GM21526 (cell line): ENCODE results near the gene HDAC4.

Experiments used
- ATAC-seq: cut with Tn5 transposase; IDR thresholded peaks from one replicate; pipeline ENCODE4 v1.9.1; 2021; ENCODE audit warnings: moderate library complexity; ENCODE audit not compliant: unreplicated experiment, low FRiP score

The HDAC4 gene

GRCh38 chr2:239119346-239120126 is 281.3 kb downstream of the HDAC4 start:
- ATAC-seq = no peak

- ATAC-seq = no peak
Observed at GRCh38 chr2:239118675-239119211, 282.1 kb downstream of the HDAC4 start.

GRCh38 chr2:239118264-239118663 is 282.6 kb downstream of the HDAC4 start:
- no peak for ATAC-seq

GRCh38 chr2:239117831-239118230 is 283.0 kb downstream of the HDAC4 start:
- ATAC-seq = no peak

- no peak for ATAC-seq
Observed at GRCh38 chr2:239116456-239117246, 284.2 kb downstream of the HDAC4 start.

- ATAC-seq = no peak
Observed at GRCh38 chr2:239115616-239116015, 285.2 kb downstream of the HDAC4 start.

- ATAC-seq = no peak
Observed at GRCh38 chr2:239114616-239115265, 286.1 kb downstream of the HDAC4 start.

GRCh38 chr2:239114119-239114581 is 286.7 kb downstream of the HDAC4 start:
- ATAC-seq = no peak

- no peak for ATAC-seq
Observed at GRCh38 chr2:239113615-239114014, 287.2 kb downstream of the HDAC4 start.

GRCh38 chr2:239113171-239113570 is 287.6 kb downstream of the HDAC4 start:
- ATAC-seq = no peak

- no peak for ATAC-seq
Observed at GRCh38 chr2:239112127-239112774, 288.6 kb downstream of the HDAC4 start.

- ATAC-seq = no peak
Observed at GRCh38 chr2:239111401-239112100, 289.3 kb downstream of the HDAC4 start.

GRCh38 chr2:239110595-239111048 is 290.2 kb downstream of the HDAC4 start:
- no peak for ATAC-seq

- no peak for ATAC-seq
Observed at GRCh38 chr2:239109928-239110545, 290.8 kb downstream of the HDAC4 start.

GRCh38 chr2:239109041-239109927 is 291.5 kb downstream of the HDAC4 start:
- no peak for ATAC-seq

- ATAC-seq = no peak
Observed at GRCh38 chr2:239108459-239108858, 292.4 kb downstream of the HDAC4 start.

- no peak for ATAC-seq
Observed at GRCh38 chr2:239107936-239108335, 292.9 kb downstream of the HDAC4 start.

- ATAC-seq = no peak
Observed at GRCh38 chr2:239106966-239107365, 293.9 kb downstream of the HDAC4 start.
